Keratinocyte (primary cell): Measurements from ENCODE around the gene ACAN. TPM values are rescaled to one million over a fixed set of nuclear protein-coding genes. Genes with fewer than 3 reads are reported as not detected.

Experiments used
- DNase-seq: peaks from one replicate; pipeline ENCODE4 v3.0.0-alpha.2; 2011; ENCODE audit warnings: low read depth, missing footprints, low spot score
- FAIRE-seq: peaks from 2 replicates; lab custom pipeline; 2011; peaks lifted over from hg19 to GRCh38; lab: Jason Lieb, UNC
- H2AFZ ChIP-seq: 2 replicates; pipeline ENCODE4 v1.6.0; 2012; ENCODE audit warnings: low read length, control low read depth, inconsistent platforms; ENCODE audit not compliant: control insufficient read depth
- H3K27ac ChIP-seq: 2 replicates; pipeline ENCODE4 v1.5.1; 2011; ENCODE audit warnings: low read length; ENCODE audit not compliant: control insufficient read depth, insufficient read depth
- H3K27me3 ChIP-seq: 3 replicates; pipeline ENCODE4 v1.6.0; 2011; ENCODE audit warnings: low read length; ENCODE audit not compliant: control insufficient read depth, insufficient read depth; ENCODE audit errors: extremely low read depth
- H3K36me3 ChIP-seq, 2 experiments: 2 replicates in 1 of 2; 3 replicates in 1 of 2; pipeline ENCODE4 v1.5.1; 2011; ENCODE audit warnings: low read length in 2 of 2, mild to moderate bottlenecking in 1 of 2; ENCODE audit not compliant: control insufficient read depth in 2 of 2, insufficient read depth in 2 of 2; ENCODE audit errors: extremely low read depth in 1 of 2
- H3K4me1 ChIP-seq: 3 replicates; pipeline ENCODE4 v1.5.1; 2011; ENCODE audit warnings: low read length; ENCODE audit not compliant: control insufficient read depth, insufficient read depth; ENCODE audit errors: extremely low read depth
- H3K4me2 ChIP-seq: 3 replicates; pipeline ENCODE4 v1.6.0; 2011; ENCODE audit warnings: low read depth, low read length; ENCODE audit not compliant: control insufficient read depth, insufficient read depth; ENCODE audit errors: extremely low read depth
- H3K4me3 ChIP-seq, 3 experiments: fragments of 200-600 bp in 1 of 3; sonication (generic) in 1 of 3; 2 replicates in 2 of 3; 3 replicates in 1 of 3; pipeline ENCODE4 v1.5.1; 2011 to 2016; ENCODE audit warnings: low read length in 3 of 3, mild to moderate bottlenecking in 3 of 3, control low read depth in 2 of 3, inconsistent platforms in 1 of 3, low read depth in 1 of 3, mixed read lengths in 1 of 3, mixed run types in 1 of 3, moderate library complexity in 1 of 3; ENCODE audit not compliant: control insufficient read depth in 2 of 3, insufficient read depth in 2 of 3; ENCODE audit errors: extremely low read depth in 1 of 3
- H3K79me2 ChIP-seq: 2 replicates; pipeline ENCODE4 v1.6.0; 2012; ENCODE audit warnings: low read length; ENCODE audit not compliant: control insufficient read depth, insufficient read depth
- H3K9ac ChIP-seq: 3 replicates; pipeline ENCODE4 v1.6.0; 2011; ENCODE audit warnings: low read length; ENCODE audit not compliant: control insufficient read depth, insufficient read depth; ENCODE audit errors: extremely low read depth
- H3K9me1 ChIP-seq: 3 replicates; pipeline ENCODE4 v1.6.0; 2011; ENCODE audit warnings: low read length; ENCODE audit not compliant: control insufficient read depth, insufficient read depth; ENCODE audit errors: extremely low read depth
- H3K9me3 ChIP-seq: 2 replicates; pipeline ENCODE4 v1.5.1; 2012; ENCODE audit warnings: low read depth, low read length; ENCODE audit not compliant: control insufficient read depth
- H4K20me1 ChIP-seq: 3 replicates; pipeline ENCODE4 v1.6.0; 2011; ENCODE audit warnings: low read length; ENCODE audit not compliant: control insufficient read depth, insufficient read depth; ENCODE audit errors: extremely low read depth
- EZH2 ChIP-seq: IDR thresholded peaks from one replicate; pipeline ENCODE4 v1.6.1; 2012; ENCODE audit warnings: inconsistent platforms, mild to moderate bottlenecking, low read length, moderate library complexity
- dilution Hi-C: fragments of 300-500 bp; cut with MboI; formaldehyde crosslinking; loops from one replicate; pipeline ENCODE4 v1.7.0; 2020; ENCODE audit warnings: low sequenced_read_pairs; ENCODE audit not compliant: extremely low pct_ligation_motif_present
- polyA plus RNA-seq, 5 experiments: library from polyadenylated mRNA; depleted of rRNA in 3 of 5; stranded (reverse) in 3 of 5; stranded (forward) in 1 of 5; unstranded in 1 of 5; fragments of >200 nt; gene quantifications; 1 replicate in 1 of 5; 2 replicates in 3 of 5; 3 replicates in 1 of 5; pipeline versions ENCODE4 v1.2.1 to v1.2.3, GENCODE V29; 2011 to 2012; ENCODE audit warnings: missing spikeins in 2 of 5, low read depth in 1 of 5, low replicate concordance in 1 of 5
- TF ChIP-seq, protein P1 (sequence below), 3 experiments: IDR thresholded peaks in 1 of 3; conservative IDR thresholded peaks in 1 of 3; optimal IDR thresholded peaks in 1 of 3; 2 replicates in 2 of 3; 3 replicates in 1 of 3; pipeline versions ENCODE3 to v1.5.1; 2011; ENCODE audit warnings: low read length in 3 of 3, mild to moderate bottlenecking in 3 of 3, moderate library complexity in 2 of 3, control low read depth in 1 of 3, inconsistent platforms in 1 of 3; ENCODE audit not compliant: insufficient read depth in 2 of 3; ENCODE audit errors: extremely low read depth in 1 of 3

The ACAN gene
- polyA plus RNA-seq, 1 donor (not counting 4 experiments of a cell fraction or from before 2014, with no cell fraction given), result not detected

DNA sequence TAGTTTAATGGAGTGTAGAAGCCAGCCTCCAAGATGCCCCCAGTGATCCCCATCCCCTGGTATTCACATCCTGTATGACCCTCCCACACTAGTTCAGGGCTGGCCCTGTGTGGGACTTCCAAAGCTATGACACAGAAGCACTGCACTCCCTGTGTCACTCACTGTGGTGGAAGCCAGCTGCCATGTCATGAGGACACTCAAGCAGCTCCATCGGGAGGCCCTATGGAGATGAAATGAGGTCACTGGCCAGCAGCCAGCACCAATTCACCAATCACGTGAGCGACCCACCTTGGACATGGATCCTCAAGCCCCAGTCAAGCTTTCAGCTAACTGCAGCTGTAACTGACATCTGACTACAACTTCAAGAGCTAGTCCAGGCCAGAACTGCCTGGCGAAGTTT lies 3.9 kb upstream of the ACAN start:
- Histone ChIP-seq H3K4me2 (no peak overlapping the region), H3K9me3 (no peaks in the 10 kb centered on the region), H3K4me1 (peaks cover 3% of the 10 kb centered on the region), H3K36me3 (no peaks in the 10 kb centered on the region), H3K4me3 (no peak overlapping the region), H3K9ac (no peak overlapping the region), H3K27me3 (peaks cover 25% of the 10 kb centered on the region), H3K9me1 (no peaks in the 10 kb centered on the region), H3K79me2 (no peaks in the 10 kb centered on the region), H4K20me1 (peaks cover 3% of the 10 kb centered on the region), H3K27ac (no peak overlapping the region), H2AFZ (no peak overlapping the region)
- dilution Hi-C loops, result no loop called here
- DNase-seq (no peak), FAIRE-seq (no peak)
- no peak for TF ChIP-seq EZH2
- TF ChIP-seq, protein P1, sequence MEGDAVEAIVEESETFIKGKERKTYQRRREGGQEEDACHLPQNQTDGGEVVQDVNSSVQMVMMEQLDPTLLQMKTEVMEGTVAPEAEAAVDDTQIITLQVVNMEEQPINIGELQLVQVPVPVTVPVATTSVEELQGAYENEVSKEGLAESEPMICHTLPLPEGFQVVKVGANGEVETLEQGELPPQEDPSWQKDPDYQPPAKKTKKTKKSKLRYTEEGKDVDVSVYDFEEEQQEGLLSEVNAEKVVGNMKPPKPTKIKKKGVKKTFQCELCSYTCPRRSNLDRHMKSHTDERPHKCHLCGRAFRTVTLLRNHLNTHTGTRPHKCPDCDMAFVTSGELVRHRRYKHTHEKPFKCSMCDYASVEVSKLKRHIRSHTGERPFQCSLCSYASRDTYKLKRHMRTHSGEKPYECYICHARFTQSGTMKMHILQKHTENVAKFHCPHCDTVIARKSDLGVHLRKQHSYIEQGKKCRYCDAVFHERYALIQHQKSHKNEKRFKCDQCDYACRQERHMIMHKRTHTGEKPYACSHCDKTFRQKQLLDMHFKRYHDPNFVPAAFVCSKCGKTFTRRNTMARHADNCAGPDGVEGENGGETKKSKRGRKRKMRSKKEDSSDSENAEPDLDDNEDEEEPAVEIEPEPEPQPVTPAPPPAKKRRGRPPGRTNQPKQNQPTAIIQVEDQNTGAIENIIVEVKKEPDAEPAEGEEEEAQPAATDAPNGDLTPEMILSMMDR (optimal IDR thresholded peaks at IDR 0.05 in 1 of 3, IDR thresholded peaks at IDR 0.05 in 1 of 3, conservative IDR thresholded peaks at IDR 0.05 in 1 of 3; ENCODE audit: extremely low read depth in 1 of 3, insufficient read depth in 2 of 3, low read length in 3 of 3), result no peak

DNA sequence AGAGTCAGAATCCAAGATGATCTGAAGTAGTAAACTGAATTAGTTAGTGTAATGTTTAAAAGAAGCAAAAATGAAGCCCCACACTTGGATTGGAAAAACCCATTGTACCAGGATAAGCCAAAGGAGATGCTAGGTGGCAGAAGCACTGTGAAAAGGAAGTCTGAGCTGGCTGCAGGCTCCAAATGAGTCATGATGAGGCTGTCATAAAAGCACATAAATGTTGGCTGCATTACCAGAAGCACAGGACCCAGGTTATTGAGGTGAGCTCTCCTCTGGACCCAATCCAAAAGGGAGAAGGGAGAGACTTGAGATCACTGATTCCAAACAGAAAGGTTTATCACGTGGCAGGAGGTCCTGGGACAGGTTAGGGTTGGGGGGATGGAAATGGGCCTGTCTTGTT lies 3.2 kb upstream of the ACAN start:
- Histone ChIP-seq H3K4me2 (no peak overlapping the region), H3K4me3 (no peak overlapping the region), H2AFZ (no peak overlapping the region), H3K27me3 (peaks cover 32% of the 10 kb centered on the region), H4K20me1 (peaks cover 3% of the 10 kb centered on the region), H3K9ac (no peak overlapping the region), H3K27ac (no peak overlapping the region), H3K36me3 (no peaks in the 10 kb centered on the region), H3K79me2 (no peaks in the 10 kb centered on the region), H3K9me3 (no peaks in the 10 kb centered on the region), H3K9me1 (no peaks in the 10 kb centered on the region), H3K4me1 (peaks cover 3% of the 10 kb centered on the region)
- peak; percentile 94 for FAIRE-seq
- DNase-seq, result peak; percentile 53
- TF ChIP-seq EZH2, result no peak
- TF ChIP-seq, protein P1 (optimal IDR thresholded peaks at IDR 0.05 in 1 of 3, IDR thresholded peaks at IDR 0.05 in 1 of 3, conservative IDR thresholded peaks at IDR 0.05 in 1 of 3; ENCODE audit: extremely low read depth in 1 of 3, insufficient read depth in 2 of 3, low read length in 3 of 3), result peak in 1 of 3 experiments; percentile 14
- dilution Hi-C loops, result no loop called here
